MM.1S (cell line): Measurements from ENCODE around the gene FOXO6.

Experiments
- EZH2 ChIP-seq: fragments of 300-600 bp; sonication (generic); optimal IDR thresholded peaks from 2 replicates; pipeline ENCODE3; 2017; ENCODE audit warnings: low read depth, mild to moderate bottlenecking, antibody characterized with exemption, low read length, mixed read lengths
- EZH2phosphoT487 ChIP-seq: fragments of 300-600 bp; sonication (generic); IDR thresholded peaks from 2 replicates; pipeline ENCODE4 v1.6.1; 2018; ENCODE audit warnings: antibody characterized with exemption, low read length
- TF ChIP-seq, protein P1 (sequence below): fragments of 300-600 bp; sonication (generic); IDR thresholded peaks from 2 replicates; pipeline ENCODE4 v1.5.1; 2016; ENCODE audit warnings: antibody characterized with exemption, low read length, mixed read lengths

DNA sequence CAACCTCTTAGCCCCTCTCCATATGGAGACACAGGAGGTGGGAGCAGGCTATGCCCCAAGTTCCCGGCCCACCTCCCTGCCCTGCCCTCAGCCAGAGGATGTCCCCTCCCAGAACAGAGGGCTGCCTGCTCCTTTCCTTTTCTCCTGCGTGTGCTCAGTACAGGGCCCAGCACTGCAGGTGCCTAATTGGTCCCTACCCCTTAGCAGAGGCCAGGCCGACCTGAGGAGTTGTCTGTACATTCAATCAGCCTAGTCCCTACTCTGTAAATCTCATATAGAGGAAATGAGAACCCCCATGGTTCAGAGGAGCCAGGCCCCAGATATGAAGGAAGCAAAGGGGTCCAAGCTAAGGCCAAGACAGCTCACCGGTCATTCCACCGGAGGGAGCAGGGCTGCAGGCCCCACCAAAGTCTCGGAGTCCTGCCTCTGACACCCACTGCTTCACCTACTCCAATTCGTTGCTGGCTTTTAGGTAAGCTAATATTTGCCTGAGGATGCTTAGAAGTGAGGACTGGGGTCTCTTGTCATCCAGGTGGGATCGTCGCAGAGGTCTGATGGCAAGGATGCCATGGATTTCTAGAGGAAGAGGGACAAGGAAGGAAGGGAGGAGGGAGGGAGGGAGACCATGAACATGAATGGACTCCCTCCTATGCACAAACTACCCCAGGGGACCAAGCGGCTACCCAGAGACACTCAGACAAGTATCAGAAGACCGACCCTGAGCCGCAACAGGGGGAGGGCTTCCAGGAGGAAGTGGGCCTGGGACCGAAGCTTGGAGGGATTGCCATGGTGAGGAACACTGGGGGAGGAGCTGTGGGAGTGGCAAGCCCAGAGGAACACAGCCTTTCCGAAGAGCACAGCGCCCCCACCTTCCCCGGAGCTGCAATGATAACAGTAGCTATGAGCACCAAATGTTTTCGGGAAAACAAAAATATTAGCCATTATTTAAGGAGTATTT lies 30.4 kb upstream of the FOXO6 start:
- TF ChIP-seq EZH2 (no peak), EZH2phosphoT487 (no peak)
- TF ChIP-seq, protein P1, sequence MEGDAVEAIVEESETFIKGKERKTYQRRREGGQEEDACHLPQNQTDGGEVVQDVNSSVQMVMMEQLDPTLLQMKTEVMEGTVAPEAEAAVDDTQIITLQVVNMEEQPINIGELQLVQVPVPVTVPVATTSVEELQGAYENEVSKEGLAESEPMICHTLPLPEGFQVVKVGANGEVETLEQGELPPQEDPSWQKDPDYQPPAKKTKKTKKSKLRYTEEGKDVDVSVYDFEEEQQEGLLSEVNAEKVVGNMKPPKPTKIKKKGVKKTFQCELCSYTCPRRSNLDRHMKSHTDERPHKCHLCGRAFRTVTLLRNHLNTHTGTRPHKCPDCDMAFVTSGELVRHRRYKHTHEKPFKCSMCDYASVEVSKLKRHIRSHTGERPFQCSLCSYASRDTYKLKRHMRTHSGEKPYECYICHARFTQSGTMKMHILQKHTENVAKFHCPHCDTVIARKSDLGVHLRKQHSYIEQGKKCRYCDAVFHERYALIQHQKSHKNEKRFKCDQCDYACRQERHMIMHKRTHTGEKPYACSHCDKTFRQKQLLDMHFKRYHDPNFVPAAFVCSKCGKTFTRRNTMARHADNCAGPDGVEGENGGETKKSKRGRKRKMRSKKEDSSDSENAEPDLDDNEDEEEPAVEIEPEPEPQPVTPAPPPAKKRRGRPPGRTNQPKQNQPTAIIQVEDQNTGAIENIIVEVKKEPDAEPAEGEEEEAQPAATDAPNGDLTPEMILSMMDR: no peak
